AG09319 (cell line): ENCODE measurements around the gene ACKR3.

ENCODE experiments used
- DNase-seq: peaks from one replicate; pipeline ENCODE4 v3.0.0-alpha.2; 2010; ENCODE audit warnings: low read depth; ENCODE audit errors: extremely low read depth
- TF ChIP-seq, protein P1 (sequence below): IDR thresholded peaks from 2 replicates; pipeline ENCODE4 v1.5.1; 2011; ENCODE audit warnings: low read depth, mild to moderate bottlenecking, inconsistent platforms, low read length, moderate library complexity

Gene ACKR3

DNA sequence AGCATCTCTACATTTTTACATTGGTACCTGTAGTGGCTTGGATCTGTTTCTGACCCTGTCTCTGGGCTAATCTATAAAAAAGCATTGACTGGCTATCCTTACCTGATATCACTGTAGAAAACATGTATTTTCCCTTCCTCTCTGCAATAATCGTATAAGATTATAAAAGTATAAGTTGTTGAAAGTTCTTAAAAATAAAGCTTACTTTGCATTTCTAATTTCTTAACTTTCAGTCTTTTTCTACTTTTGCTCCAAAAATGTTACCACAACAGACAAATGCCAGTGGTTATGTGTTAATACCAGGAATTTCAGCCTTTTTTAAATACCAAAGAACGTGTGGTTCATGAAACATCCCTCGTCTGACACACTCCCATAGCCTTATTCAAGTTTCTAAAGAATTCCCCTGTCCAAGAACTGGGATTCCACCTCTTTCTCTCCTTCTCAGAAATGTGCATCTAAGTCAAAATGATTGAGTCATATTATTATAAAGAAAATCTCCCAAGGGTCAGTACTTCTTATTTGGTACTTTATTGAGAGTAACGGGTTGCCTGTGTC, 28.5 kb upstream of the ACKR3 start:
- no peak for DNase-seq
- TF ChIP-seq, protein P1, sequence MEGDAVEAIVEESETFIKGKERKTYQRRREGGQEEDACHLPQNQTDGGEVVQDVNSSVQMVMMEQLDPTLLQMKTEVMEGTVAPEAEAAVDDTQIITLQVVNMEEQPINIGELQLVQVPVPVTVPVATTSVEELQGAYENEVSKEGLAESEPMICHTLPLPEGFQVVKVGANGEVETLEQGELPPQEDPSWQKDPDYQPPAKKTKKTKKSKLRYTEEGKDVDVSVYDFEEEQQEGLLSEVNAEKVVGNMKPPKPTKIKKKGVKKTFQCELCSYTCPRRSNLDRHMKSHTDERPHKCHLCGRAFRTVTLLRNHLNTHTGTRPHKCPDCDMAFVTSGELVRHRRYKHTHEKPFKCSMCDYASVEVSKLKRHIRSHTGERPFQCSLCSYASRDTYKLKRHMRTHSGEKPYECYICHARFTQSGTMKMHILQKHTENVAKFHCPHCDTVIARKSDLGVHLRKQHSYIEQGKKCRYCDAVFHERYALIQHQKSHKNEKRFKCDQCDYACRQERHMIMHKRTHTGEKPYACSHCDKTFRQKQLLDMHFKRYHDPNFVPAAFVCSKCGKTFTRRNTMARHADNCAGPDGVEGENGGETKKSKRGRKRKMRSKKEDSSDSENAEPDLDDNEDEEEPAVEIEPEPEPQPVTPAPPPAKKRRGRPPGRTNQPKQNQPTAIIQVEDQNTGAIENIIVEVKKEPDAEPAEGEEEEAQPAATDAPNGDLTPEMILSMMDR = no peak

DNA sequence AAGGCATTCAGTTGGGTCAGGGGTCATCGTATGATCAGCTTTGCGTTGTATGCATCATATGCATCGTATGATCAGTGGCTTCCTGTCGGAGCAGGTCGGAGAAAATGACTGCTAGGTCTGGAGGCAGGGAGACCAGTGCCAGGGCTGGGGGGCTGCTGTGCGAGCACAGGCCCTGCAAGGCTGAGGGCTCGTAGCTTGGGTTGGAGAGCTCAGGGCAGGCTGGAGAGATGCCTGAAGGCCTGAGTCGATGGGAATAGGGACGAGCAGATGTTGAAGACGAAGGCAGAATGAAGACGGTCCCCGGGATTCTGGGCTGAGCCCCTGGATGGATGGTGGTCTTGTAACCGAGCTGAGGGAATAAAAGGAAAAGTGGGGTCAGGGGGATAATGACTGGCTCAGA, 25.3 kb upstream of the ACKR3 start:
- DNase-seq = no peak
- TF ChIP-seq, protein P1 = no peak

DNA sequence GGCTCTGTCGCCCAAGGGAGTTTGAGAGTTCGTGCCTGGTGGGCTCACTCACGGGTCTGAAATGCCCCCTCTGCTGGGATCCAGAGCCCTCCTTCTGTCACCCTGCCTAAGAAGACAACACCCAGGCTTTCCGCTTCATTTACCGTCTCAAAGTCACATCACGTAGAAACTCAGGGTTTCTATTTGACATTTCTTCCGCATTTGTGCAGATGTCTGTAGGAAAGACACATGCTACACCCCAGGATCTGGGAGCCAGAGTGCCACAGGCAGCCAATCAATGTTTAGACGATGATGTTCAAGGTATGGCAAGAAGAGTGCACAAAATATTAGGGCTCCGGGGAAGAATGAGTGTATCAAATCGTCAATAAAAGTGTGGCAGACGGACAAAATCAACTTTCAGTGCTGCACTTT, 24.4 kb upstream of the ACKR3 start:
- DNase-seq = no peak
- TF ChIP-seq, protein P1 = no peak

DNA sequence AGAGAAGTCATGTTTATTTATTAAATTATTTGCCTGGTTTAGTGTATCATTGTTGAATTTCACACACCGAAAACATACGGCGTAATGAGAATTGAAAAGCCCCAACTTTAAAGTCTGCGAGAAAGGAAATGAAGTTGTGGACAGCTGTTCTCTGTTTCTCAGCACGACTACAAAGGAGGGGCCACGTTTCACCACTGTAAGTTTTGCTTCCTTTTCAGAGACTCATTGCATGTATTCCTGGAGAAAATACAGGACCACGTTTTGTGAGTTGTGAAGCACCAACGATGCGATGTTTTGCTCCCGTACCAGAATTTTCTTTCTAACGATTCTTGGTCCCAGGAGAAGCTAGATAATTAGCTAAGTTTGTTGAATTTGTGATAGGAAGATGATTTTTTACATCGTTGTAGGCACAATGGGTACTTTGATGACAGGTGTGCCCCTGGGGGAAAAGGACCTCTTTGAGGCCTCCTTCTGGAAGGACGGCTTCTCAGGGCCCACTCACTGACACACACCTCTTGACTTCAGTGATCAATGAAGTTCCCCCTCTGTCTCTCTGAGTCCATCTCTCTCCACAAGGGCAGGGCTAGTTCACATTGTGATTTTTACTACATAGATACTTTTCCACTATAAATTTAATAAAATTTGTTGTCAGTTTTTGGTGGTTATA, 23.7 kb upstream of the ACKR3 start:
- DNase-seq = no peak
- TF ChIP-seq, protein P1 = no peak

DNA sequence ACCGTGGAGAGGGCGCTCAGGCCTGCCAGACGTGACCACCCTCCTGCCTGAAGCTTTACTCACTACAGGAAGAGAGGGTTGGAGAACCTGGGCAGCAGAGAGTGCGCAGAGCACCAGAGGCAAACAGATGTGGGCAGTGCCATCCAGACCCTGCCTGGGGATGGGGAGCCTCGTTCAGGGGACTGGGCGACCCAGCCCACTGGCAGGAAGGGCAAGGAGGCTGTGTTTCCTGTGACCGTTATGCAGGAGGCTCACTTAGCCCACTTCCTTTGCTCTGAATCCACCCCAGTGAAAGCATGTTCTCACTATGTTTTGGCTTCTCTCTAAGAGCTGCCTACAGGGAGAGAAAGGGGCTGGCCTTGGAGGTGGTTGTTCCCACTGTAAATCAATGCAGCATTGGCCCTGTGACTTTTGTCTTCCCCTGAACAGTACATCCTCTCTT, 23.0 kb upstream of the ACKR3 start:
- DNase-seq = no peak
- TF ChIP-seq, protein P1 = no peak

DNA sequence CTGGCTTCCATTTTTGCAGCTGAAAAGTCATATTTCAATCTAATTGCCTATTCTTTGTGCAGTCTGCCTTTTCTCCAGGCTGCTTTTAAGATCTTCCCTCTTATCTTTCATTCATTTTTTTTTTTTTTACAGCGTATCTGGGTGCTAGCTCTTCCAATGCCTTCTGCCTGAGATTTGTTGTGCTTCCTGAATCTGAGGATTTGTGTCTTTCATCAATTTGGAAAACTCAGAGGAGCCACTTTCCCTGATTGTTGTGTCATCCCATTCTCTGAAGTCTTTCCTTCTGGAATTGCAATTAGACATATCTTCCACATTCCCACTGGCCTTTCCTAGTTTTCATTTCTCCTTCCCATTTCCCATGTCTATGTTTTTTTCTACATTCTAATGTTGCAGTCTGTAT, 21.9 kb upstream of the ACKR3 start:
- TF ChIP-seq, protein P1 = no peak
- no peak for DNase-seq

DNA sequence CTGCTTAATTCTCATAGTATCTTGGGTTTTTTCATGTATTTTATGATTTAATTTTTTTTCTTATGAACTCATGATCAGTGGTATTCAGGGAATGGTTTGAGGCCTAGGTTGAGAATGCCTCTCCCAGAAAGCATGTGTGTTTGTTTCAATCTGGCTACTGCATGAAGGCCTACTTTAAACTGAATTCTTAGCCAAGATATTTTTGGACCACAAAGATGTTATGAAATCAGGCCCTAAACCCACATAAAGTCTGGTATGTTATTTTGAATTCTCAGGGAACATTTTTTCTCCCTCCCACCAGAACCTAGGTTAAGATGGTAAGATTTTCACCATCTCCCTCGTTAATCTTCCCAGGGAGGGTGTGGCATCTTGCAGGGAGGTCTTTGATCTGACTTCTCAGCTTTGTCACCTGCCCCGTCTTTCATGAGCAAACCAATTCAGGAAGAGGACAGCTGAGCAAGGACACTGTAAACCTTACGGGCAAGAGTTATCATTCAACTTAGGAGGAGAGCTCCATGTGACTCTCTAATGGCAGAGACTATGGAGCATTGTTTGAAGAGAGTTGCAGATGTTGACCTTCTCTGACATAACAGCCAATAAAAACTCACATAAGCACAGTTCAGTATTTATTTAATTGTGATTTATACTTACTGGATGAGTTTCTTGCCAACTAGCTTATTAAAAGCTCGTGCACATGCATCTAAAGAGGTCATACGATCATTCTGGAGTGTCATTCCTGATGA, 21.3 kb upstream of the ACKR3 start:
- no peak for DNase-seq
- TF ChIP-seq, protein P1 = no peak
